ENCODE data around the gene STOM. TPM values are rescaled to one million over a fixed set of nuclear protein-coding genes. Genes with fewer than 3 reads are reported as not detected.

The STOM gene
- total RNA-seq, 1 experiment from 2014 or later: 7.6 TPM

DNA sequence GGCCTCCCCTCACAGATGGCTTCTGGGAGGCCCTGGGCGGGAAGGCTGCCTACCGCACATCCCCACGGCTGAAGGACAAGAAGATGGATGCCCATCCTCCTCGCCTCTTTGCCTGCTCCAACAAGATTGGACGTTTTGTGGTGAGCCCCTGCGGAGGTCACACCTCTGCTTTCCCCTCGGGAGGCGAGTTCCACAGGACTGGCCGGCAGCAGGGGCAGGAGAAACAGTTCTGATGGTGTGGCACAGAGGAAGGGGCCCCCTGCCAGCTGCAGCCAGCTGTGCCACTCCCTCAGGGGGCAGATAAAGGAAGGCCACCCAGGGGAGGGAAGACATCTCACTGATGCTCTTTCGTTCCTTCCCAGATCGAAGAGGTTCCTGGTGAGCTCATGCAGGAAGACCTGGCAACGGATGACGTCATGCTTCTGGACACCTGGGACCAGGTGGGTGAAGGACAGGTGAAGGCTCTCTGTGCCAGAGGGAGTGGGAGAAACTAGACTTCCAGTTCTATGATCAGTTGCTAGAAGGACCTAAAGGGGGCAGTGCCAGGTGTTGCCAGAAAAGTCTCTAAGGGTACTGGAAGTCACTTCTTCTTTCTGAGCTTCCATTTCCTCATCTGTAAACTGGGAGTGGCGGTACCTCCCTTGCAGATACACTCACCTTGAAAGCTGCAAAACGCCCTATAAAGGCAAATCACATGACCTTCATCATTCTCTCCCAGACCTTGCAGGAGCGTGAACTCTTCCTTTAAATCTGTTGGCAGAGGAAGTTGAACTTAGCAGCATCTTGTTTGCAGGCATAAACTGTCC lies 41.0 kb downstream of the STOM start:
- H3K4me2 ChIP-seq: no peak overlapping the region
- TF ChIP-seq, protein P1, sequence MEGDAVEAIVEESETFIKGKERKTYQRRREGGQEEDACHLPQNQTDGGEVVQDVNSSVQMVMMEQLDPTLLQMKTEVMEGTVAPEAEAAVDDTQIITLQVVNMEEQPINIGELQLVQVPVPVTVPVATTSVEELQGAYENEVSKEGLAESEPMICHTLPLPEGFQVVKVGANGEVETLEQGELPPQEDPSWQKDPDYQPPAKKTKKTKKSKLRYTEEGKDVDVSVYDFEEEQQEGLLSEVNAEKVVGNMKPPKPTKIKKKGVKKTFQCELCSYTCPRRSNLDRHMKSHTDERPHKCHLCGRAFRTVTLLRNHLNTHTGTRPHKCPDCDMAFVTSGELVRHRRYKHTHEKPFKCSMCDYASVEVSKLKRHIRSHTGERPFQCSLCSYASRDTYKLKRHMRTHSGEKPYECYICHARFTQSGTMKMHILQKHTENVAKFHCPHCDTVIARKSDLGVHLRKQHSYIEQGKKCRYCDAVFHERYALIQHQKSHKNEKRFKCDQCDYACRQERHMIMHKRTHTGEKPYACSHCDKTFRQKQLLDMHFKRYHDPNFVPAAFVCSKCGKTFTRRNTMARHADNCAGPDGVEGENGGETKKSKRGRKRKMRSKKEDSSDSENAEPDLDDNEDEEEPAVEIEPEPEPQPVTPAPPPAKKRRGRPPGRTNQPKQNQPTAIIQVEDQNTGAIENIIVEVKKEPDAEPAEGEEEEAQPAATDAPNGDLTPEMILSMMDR (conservative IDR thresholded peaks at IDR 0.05): no peak
- TF ChIP-seq EZH2 (IDR thresholded peaks at IDR 0.05; ENCODE audit: low read depth): no peak
- no peaks in the 10 kb centered on the region for H3K79me2 ChIP-seq (ENCODE audit: low read depth)
- H3K27me3 ChIP-seq (ENCODE audit: insufficient read depth, low read depth): no peaks in the 10 kb centered on the region
- 0 out of 2 replicates have a peak, but pooled peaks cover 3% of the 10 kb centered on the region for H3F3A ChIP-seq (ENCODE audit: insufficient read depth, low read depth)
- intact Hi-C loops (cut with micrococcal nuclease; ENCODE audit: unreplicated experiment): no loop called here
- no peaks in the 10 kb centered on the region for H3K9me3 ChIP-seq (ENCODE audit: insufficient read depth, low read depth)
- H3K36me3 ChIP-seq (ENCODE audit: low read depth): no peaks in the 10 kb centered on the region
- no peak overlapping the region for H3K4me3 ChIP-seq
- H2AFZ ChIP-seq: no peak overlapping the region
- BruUV-seq (replicated peaks): no TSS peak
- H3K9me2 ChIP-seq (ENCODE audit: insufficient read depth): no peaks in the 10 kb centered on the region
- H4K20me1 ChIP-seq (ENCODE audit: insufficient read depth): no peaks in the 10 kb centered on the region
- peaks cover 5% of the 10 kb centered on the region; the same call in 1 of the 2 replicates for H3K4me1 ChIP-seq (replicated peaks; ENCODE audit: insufficient read depth)
- no peak for DNase-seq
- H3K27ac ChIP-seq: no peak overlapping the region
- ChIA-PET POLR2A (ENCODE audit: unreplicated experiment) (no interaction called here), CTCF (no interaction called here)

DNA sequence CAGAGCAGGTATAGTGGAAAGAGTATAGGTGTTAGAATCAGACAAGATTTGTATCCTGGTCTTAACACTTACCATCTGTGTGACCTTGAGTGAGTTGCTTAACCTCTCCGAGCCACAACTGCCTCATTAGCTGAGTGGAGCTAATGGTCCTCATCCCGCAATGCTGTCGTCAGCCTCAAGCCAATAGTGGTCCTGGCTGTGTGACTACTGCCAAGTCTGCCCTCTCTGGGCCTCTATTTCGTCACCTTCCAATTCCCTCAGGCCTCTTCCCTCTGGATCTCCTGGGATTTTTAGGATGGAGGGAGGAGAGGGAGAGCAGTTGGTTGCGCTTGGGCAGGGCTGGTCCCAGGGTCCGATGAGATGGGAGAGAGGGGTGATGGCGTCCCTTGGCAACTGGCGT lies 41.6 kb downstream of the STOM start:
- intact Hi-C loops (cut with micrococcal nuclease; ENCODE audit: unreplicated experiment): no loop called here
- no peak for DNase-seq
- H3K4me1 ChIP-seq (replicated peaks; ENCODE audit: insufficient read depth): no peaks in the 10 kb centered on the region
- no peak overlapping the region for H3K4me3 ChIP-seq
- CTCF ChIA-PET: no interaction called here
- no peaks in the 10 kb centered on the region for H3K27me3 ChIP-seq (ENCODE audit: insufficient read depth, low read depth)
- no peaks in the 10 kb centered on the region for H3K9me2 ChIP-seq (ENCODE audit: insufficient read depth)
- H3K36me3 ChIP-seq (ENCODE audit: low read depth): no peaks in the 10 kb centered on the region
- no peak overlapping the region for H2AFZ ChIP-seq
- no peak overlapping the region for H3K4me2 ChIP-seq
- no peaks in the 10 kb centered on the region for H3F3A ChIP-seq (ENCODE audit: insufficient read depth, low read depth)
- no peaks in the 10 kb centered on the region for H3K9me3 ChIP-seq (ENCODE audit: insufficient read depth, low read depth)
- BruUV-seq (replicated peaks): no TSS peak
- TF ChIP-seq, protein P1 (conservative IDR thresholded peaks at IDR 0.05): no peak
- no peaks in the 10 kb centered on the region for H3K79me2 ChIP-seq (ENCODE audit: low read depth)
- no peak overlapping the region for H3K27ac ChIP-seq
- no peaks in the 10 kb centered on the region for H4K20me1 ChIP-seq (ENCODE audit: insufficient read depth)
- POLR2A ChIA-PET (ENCODE audit: unreplicated experiment): no interaction called here

DNA sequence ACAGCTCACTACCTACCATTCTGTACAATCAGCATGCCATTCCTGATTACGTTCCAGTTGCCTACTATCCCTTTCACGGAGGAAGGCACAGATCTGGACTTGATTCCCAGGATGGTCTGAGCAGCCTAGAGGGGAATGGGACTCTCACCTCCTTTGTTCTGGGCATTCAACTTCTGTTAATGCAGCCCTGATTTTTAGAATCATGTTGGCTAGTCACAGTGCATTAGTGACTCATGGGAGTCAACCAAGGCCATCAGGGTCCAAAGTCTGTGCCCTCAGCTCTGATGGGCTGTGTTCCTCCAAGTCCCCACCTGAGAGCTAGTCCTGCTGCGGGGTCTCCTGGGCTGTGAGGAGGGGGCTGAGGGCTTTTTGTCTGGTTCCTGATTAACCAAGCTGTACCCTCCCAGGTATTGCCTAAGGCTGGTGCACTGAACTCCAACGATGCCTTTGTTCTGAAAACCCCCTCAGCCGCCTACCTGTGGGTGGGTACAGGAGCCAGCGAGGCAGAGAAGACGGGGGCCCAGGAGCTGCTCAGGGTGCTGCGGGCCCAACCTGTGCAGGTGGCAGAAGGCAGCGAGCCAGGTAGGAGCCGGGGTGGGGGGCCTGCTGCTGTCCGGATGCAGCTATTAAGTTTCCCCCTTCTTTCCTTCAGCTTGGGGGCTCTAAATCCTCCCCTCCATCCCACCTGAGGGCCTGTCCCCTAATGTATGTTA lies 43.0 kb downstream of the STOM start:
- H3K27ac ChIP-seq: no peak overlapping the region
- ChIA-PET POLR2A (ENCODE audit: unreplicated experiment) (no interaction called here), CTCF (no interaction called here)
- H3K27me3 ChIP-seq (ENCODE audit: insufficient read depth, low read depth): no peaks in the 10 kb centered on the region
- BruUV-seq (replicated peaks): no TSS peak
- DNase-seq: no peak
- H2AFZ ChIP-seq: no peak overlapping the region
- H3K79me2 ChIP-seq (ENCODE audit: low read depth): no peaks in the 10 kb centered on the region
- H3K9me3 ChIP-seq (ENCODE audit: insufficient read depth, low read depth): no peaks in the 10 kb centered on the region
- H3K36me3 ChIP-seq (ENCODE audit: low read depth): no peaks in the 10 kb centered on the region
- H3K4me3 ChIP-seq: no peak overlapping the region
- no peaks in the 10 kb centered on the region for H4K20me1 ChIP-seq (ENCODE audit: insufficient read depth)
- intact Hi-C loops (cut with micrococcal nuclease; ENCODE audit: unreplicated experiment): no loop called here
- peaks cover 6% of the 10 kb centered on the region; the same call in 1 of the 2 replicates for H3F3A ChIP-seq (ENCODE audit: insufficient read depth, low read depth)
- TF ChIP-seq, protein P1 (conservative IDR thresholded peaks at IDR 0.05): no peak
- no peak for TF ChIP-seq EZH2 (IDR thresholded peaks at IDR 0.05; ENCODE audit: low read depth)
- peaks cover 11% of the 10 kb centered on the region for H3K4me1 ChIP-seq (replicated peaks; ENCODE audit: insufficient read depth)
- no peaks in the 10 kb centered on the region for H3K9me2 ChIP-seq (ENCODE audit: insufficient read depth)
- H3K4me2 ChIP-seq: no peak overlapping the region
